Lung (tissue), 12 donors: ENCODE data around the gene ACSF3. TPM values are rescaled to one million over a fixed set of nuclear protein-coding genes. Genes with fewer than 3 reads are reported as not detected.

Source experiments
- ATAC-seq: fragments of 200-7000 bp; cut with Tn5 transposase; one replicate; pipeline ENCODE4 v1.9.1; 2020; ENCODE audit warnings: moderate number of reproducible peaks; ENCODE audit not compliant: insufficient read depth, low FRiP score
- DNase-seq, 3 donors: peaks; one replicate each; pipeline ENCODE4 v3.0.0-alpha.2; 2013 to 2017
- H3K27ac ChIP-seq, 2 donors: one replicate each; pipeline ENCODE4 v1.5.1; 2013; ENCODE audit warnings: mild to moderate bottlenecking in 2 of 2, moderate library complexity in 2 of 2, control low read depth in 1 of 2, inconsistent platforms in 1 of 2, low read depth in 1 of 2, low read length in 1 of 2
- H3K27me3 ChIP-seq, 3 donors: one replicate each; pipeline ENCODE4 v1.5.1; 2013; ENCODE audit warnings: low read length in 2 of 3; ENCODE audit not compliant: control insufficient read depth in 3 of 3, insufficient read depth in 3 of 3
- H3K36me3 ChIP-seq, 4 donors: one replicate each; pipeline ENCODE4 v1.5.1; 2013; ENCODE audit warnings: low read length in 4 of 4, mild to moderate bottlenecking in 1 of 4, moderate library complexity in 1 of 4; ENCODE audit not compliant: control insufficient read depth in 4 of 4, insufficient read depth in 4 of 4
- H3K4me1 ChIP-seq, 5 donors: one replicate each; pipeline ENCODE4 v1.5.1; 2013; ENCODE audit warnings: low read length in 5 of 5, mild to moderate bottlenecking in 2 of 5, moderate library complexity in 1 of 5; ENCODE audit not compliant: control insufficient read depth in 5 of 5, insufficient read depth in 5 of 5
- H3K4me3 ChIP-seq: one replicate; pipeline ENCODE4 v1.5.1; 2013; ENCODE audit warnings: mild to moderate bottlenecking, control low read depth, moderate library complexity
- H3K9ac ChIP-seq, 2 donors: one replicate each; pipeline ENCODE4 v1.5.1; 2013; ENCODE audit warnings: low read length in 2 of 2, control low read depth in 1 of 2; ENCODE audit not compliant: insufficient read depth in 1 of 2
- H3K9me3 ChIP-seq, 4 donors: one replicate each; pipeline ENCODE4 v1.5.1; 2013; ENCODE audit warnings: low read length in 3 of 4, mild to moderate bottlenecking in 1 of 4, moderate library complexity in 1 of 4; ENCODE audit not compliant: control insufficient read depth in 4 of 4, insufficient read depth in 3 of 4
- WGBS, 2 donors: extraction: QIAGEN DNeasy Blood & Tissue Kit; methylation state at CpG; one replicate each; pipeline ENCODE4 v1.1.7; 2013; 5-methylcytosine and 5-hydroxymethylcytosine counted together
- polyA plus RNA-seq, 2 donors: library from polyadenylated mRNA; stranded (reverse); fragments of 200-250 nt; gene quantifications; one replicate each; pipeline ENCODE4 v1.2.1, GENCODE V29; 2013
- total RNA-seq, 2 donors: library from RNA; depleted of rRNA in 1 of 2; stranded (reverse); fragments of >200 nt in 1 of 2; gene quantifications; one replicate each; pipeline ENCODE4 v1.2.1, GENCODE V29; 2014 to 2021
- TF ChIP-seq, protein P1 (sequence below): IDR thresholded peaks from 2 replicates; pipeline ENCODE4 v1.5.1; 2012; ENCODE audit warnings: mild to moderate bottlenecking; ENCODE audit errors: control extremely low read depth, extremely low read depth
- donor health status: control.
- donor health status: control.
- donor health status: Bipolar disorder and iron deficiency.
- donor health status: healthy.
- donor health status: DM: yes; HTN: yes; CAD: no.

ACSF3 gene
- total and polyA plus RNA-seq, 4 donors: 17.4 to 33.6 (median 31.2) TPM

DNA sequence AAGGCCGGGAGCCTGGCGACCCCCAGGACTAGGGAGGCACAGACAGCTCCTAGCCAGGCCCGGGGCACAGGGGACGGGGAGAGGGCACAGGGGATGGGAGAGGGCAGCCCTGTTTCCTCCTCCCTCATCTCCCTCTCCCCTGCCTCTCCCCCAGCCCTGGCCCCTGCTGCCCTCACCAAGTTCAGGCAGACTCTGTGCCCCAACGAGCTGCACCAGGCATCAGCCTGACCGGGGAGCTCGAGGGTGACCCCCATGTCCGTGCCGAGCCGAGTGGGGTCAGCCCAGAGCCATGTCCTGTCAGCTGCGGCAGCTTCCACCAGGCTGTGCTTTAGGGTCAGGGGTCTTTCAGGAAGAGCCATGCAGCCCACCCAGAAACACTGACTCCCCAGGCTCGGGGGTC lies 83.8 kb downstream of the ACSF3 start:
- H3K9me3 ChIP-seq: no peaks in the 10 kb centered on the region
- WGBS, 2 donors: 65 to 89% methylated on average over 10 to 12 of the region's 12 CpGs
- no peaks in the 10 kb centered on the region for H3K27me3 ChIP-seq
- H3K27ac ChIP-seq: no peak overlapping the region
- H3K4me3 ChIP-seq: no peak overlapping the region
- no peaks in the 10 kb centered on the region for H3K36me3 ChIP-seq
- ATAC-seq (no peak), DNase-seq (no peak)
- H3K4me1 ChIP-seq: peaks cover 0 to 34% (median 4%) of the 10 kb centered on the region in 5 donors
- TF ChIP-seq, protein P1, sequence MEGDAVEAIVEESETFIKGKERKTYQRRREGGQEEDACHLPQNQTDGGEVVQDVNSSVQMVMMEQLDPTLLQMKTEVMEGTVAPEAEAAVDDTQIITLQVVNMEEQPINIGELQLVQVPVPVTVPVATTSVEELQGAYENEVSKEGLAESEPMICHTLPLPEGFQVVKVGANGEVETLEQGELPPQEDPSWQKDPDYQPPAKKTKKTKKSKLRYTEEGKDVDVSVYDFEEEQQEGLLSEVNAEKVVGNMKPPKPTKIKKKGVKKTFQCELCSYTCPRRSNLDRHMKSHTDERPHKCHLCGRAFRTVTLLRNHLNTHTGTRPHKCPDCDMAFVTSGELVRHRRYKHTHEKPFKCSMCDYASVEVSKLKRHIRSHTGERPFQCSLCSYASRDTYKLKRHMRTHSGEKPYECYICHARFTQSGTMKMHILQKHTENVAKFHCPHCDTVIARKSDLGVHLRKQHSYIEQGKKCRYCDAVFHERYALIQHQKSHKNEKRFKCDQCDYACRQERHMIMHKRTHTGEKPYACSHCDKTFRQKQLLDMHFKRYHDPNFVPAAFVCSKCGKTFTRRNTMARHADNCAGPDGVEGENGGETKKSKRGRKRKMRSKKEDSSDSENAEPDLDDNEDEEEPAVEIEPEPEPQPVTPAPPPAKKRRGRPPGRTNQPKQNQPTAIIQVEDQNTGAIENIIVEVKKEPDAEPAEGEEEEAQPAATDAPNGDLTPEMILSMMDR: no peak
- no peak overlapping the region for H3K9ac ChIP-seq

- Histone ChIP-seq H3K9ac (no peak overlapping the region), H3K4me1 (peaks cover 0 to 23% (median 4%) of the 10 kb centered on the region in 5 donors), H3K9me3 (no peaks in the 10 kb centered on the region), H3K36me3 (no peaks in the 10 kb centered on the region), H3K27me3 (peaks cover 0 to 4% (median 0%) of the 10 kb centered on the region in 3 donors), H3K27ac (no peak overlapping the region), H3K4me3 (no peak overlapping the region)
- DNase-seq (no peak), ATAC-seq (no peak)
- TF ChIP-seq, protein P1: no peak
- 81 to 93% methylated on average over 23 to 24 of the region's 24 CpGs for WGBS, 2 donors
These were observed 84.9 kb downstream of the ACSF3 start for GRCh38 chr16:89178453-89179147.

DNA sequence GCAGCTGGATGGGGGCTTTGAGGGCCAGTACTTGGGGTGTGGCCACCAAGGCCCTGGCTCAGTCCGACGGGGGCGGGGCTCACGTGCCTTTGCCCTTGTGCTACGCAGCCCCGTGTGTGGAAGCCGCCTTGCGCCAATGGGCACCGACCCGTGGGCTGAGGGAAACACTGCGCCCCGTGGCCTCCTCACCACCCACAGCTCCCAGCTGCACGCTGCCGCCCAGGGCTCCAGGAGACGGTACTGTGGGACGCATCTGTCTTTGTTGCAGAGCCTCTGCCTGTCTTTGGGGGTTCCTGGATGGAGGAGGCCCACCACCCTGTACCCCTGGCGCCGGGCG lies 85.5 kb downstream of the ACSF3 start:
- TF ChIP-seq, protein P1: no peak
- ATAC-seq (no peak), DNase-seq (no peak)
- H3K9me3 ChIP-seq: no peaks in the 10 kb centered on the region
- H3K27me3 ChIP-seq: peaks cover 0 to 4% (median 0%) of the 10 kb centered on the region in 3 donors
- no peak overlapping the region for H3K9ac ChIP-seq
- WGBS, 2 donors: 82 to 92% methylated on average over 19 of the region's 19 CpGs
- no peak overlapping the region for H3K27ac ChIP-seq
- H3K36me3 ChIP-seq: no peaks in the 10 kb centered on the region
- H3K4me1 ChIP-seq: peaks cover 0 to 19% (median 4%) of the 10 kb centered on the region in 5 donors
- H3K4me3 ChIP-seq: no peak overlapping the region
